CD4-positive, alpha-beta T cell treated with Interleukin-4 for 4 hours (primary cell): Measurements from ENCODE around the gene OR1E1.
A peak's percentile ranks its signal among the peaks of the same experiment; 100 is the strongest.
"Not testable (repeated sequence)": the region's sequence is repeated elsewhere in the genome, so short reads cannot be mapped to it uniquely, and the experiment has no call there.

Source experiments
- DNase-seq: peaks from one replicate; pipeline ENCODE4 v3.0.0-alpha.2; 2020

The OR1E1 gene, protein sequence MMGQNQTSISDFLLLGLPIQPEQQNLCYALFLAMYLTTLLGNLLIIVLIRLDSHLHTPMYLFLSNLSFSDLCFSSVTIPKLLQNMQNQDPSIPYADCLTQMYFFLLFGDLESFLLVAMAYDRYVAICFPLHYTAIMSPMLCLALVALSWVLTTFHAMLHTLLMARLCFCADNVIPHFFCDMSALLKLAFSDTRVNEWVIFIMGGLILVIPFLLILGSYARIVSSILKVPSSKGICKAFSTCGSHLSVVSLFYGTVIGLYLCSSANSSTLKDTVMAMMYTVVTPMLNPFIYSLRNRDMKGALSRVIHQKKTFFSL

DNA sequence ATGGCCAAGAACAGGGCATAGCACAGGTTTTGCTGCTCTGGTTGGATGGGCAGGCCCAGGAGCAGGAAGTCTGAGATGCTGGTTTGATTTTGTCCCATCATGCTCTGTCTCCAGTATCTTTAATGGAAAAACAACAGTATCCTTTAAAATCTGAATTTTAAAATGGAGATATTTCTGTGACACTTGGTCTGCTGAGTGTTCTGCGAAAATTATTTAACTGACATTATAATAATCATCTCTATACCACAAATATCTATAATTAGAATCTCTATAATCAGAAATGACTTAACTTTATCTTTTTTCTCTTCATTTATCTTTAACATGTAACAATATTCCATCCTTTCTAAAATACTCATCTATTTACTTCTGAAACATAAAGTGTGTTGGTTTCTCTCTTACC is at the start of gene OR1E1:
Gene OR1E1 (minus strand): TSS at position 101 of the 400 bp plus-strand sequence. CDS start 0 bp downstream, at position 101.
- DNase-seq = no peak

GRCh38 chr17:3447625-3448024 is 49.4 kb upstream of the OR1E1 start:
- no peak for DNase-seq

GRCh38 chr17:3440451-3440850 is 42.2 kb upstream of the OR1E1 start:
- no peak for DNase-seq

GRCh38 chr17:3438368-3438767 is 40.2 kb upstream of the OR1E1 start:
- no peak for DNase-seq

DNA sequence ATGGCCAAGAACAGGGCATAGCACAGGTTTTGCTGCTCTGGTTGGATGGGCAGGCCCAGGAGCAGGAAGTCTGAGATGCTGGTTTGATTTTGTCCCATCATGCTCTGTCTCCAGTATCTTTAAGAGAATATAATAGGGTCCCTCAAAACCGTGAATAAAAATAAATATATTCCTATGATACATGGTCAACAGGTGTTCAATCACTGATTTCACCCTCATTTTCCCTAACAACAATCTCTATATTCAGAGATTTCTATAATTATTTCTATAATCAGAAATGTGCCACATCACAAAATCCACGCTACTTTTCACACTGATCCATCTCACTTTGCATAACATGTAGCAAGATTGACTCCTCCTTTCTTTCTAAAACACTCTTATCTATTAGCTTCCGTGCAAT is 35.5 kb upstream of the OR1E1 start, which contains the start of gene OR1E2:
Gene OR1E2 (minus strand): TSS at position 101 of the 400 bp plus-strand sequence. CDS start 0 bp downstream, at position 101.
- no peak for DNase-seq

DNA sequence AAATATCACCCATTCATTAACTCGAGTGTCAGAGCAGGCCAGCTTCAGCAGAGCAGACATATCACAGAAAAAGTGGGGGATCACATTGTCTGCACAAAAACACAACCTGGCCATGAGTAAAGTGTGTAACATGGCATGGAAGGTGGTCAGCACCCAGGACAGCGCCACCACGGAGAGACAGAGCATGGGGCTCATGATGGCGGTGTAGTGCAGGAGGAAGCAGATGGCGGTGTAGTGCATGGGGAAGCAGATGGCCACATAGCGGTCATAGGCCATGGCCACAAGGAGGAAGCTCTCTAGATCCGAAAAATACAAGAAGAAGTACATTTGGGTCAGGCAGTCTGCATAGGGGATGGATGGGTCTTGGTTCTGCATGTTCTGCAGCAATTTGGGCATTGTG is 35.0 kb upstream of the OR1E1 start:
- DNase-seq = peak; percentile 10

DNA sequence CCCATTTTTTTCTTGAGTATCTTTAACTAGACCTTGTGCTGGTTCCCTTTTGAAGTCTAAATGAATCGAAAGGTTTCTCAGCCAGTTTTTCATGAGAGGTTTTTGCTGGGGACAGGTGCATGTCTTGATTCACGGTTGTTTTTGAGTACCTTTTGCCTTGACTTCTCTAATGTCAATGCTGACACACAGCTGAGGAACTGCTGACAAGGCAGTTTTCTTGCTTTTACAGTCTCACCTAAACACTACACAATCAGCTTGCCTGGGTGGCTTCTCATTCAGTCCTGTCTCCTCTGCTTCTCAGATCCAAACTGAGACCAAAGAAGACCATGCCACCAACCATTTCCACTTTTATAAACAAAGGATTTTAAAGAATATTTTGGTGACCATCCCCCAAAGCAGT is 20.0 kb upstream of the OR1E1 start:
- DNase-seq = no peak

DNA sequence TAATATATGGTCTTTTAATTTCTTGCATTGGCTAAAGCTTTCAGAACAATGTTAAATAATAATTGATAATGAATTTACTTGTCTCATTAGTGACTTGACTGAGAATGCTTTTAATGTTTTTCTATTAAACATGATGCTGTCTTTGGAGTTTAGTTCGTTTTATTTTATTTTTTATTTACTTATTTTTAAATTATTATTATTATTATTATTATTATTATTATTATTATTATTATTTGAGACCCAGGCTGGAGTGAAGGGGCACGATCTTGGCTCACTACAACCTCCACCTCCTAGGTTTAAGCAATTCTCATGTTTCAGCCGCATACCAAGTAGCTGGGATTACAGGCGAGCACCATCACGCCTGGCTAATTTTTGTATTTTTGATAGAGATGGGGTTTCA is 17.4 kb upstream of the OR1E1 start:
- no peak for DNase-seq

GRCh38 chr17:3412216-3412615 is 14.0 kb upstream of the OR1E1 start:
- DNase-seq = not testable (repeated sequence)

- DNase-seq = no peak
These were observed 12.9 kb upstream of the OR1E1 start, which contains the start of gene OR3A3 for GRCh38 chr17:3411070-3411469. Gene OR3A3 (plus strand): TSS chr17:3411370.

DNA sequence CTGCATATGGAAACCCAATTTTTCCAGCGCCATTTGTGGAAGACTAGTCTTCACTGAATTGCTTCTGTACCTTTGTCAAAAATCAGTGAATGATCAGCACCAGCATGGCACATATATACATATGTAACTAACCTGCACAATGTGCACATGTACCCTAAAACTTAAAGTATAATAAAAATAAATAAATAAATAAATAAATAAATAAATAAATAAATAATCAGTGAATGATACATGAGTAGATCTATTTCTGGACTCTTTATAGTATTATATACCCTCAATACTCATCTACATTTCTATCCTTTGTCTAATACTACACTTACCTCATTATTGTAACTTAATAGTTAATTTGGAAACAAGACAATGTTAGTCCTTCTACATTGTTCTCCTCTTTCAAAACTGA is 5.6 kb upstream of the OR1E1 start:
- DNase-seq = not testable (repeated sequence)

GRCh38 chr17:3401786-3402185 is 3.6 kb upstream of the OR1E1 start:
- no peak for DNase-seq

- no peak for DNase-seq
These were observed 1.8 kb upstream of the OR1E1 start for GRCh38 chr17:3400055-3400454.

DNA sequence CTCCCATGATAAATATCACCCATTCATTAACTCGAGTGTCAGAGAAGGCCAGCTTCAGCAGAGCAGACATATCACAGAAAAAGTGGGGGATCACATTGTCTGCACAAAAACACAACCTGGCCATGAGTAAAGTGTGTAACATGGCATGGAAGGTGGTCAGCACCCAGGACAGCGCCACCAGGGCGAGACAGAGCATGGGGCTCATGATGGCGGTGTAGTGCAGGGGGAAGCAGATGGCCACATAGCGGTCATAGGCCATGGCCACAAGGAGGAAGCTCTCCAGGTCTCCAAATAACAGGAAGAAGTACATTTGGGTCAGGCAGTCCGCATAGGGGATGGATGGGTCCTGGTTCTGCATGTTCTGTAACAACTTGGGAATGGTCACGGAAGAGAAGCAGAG is 409 bp downstream of the OR1E1 start:
- DNase-seq = not testable (repeated sequence)

GRCh38 chr17:3389791-3390190 is 8.4 kb downstream of the OR1E1 start:
- DNase-seq = no peak

- DNase-seq = no peak
These were observed 12.1 kb downstream of the OR1E1 start, which contains the start of gene OR3A2 for GRCh38 chr17:3385869-3386816. Gene OR3A2 (minus strand): TSS chr17:3386308.

GRCh38 chr17:3381957-3382356 is 16.3 kb downstream of the OR1E1 start:
- DNase-seq = no peak

DNA sequence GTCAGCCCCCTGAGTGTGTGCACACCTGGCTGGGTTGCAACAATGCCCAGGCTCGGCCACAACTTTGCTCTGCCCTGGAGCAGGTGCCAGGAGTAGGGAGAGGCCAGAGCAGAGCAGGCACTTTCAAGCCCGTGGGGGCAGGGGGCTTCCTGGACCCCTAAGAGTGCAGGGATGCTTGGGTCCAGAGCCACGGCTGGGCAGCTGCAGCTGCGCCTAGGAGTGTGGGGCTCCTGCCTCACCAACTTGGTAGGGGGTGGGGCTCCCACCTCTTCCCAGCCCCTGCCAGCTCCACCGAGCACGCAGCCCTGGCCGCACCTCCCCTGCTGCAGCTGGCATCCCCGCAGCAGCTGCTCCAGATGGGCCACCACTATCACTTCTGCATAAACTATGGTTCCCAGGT is 19.9 kb downstream of the OR1E1 start:
- DNase-seq = no peak

GRCh38 chr17:3371167-3371566 is 27.0 kb downstream of the OR1E1 start:
- not testable (repeated sequence) for DNase-seq
